GM18870 (cell line): ENCODE measurements around the gene METTL1.

Experiments used
- ATAC-seq: cut with Tn5 transposase; IDR thresholded peaks from one replicate; pipeline ENCODE4 v1.9.1; 2021; ENCODE audit warnings: moderate library complexity; ENCODE audit not compliant: unreplicated experiment

The METTL1 gene

GRCh38 chr12:57770734-57771133 lies 1.2 kb downstream of the METTL1 start:
- ATAC-seq, result no peak

- no peak for ATAC-seq
Measured at GRCh38 chr12:57769594-57769993, 2.3 kb downstream of the METTL1 start.

- ATAC-seq, result no peak
Measured at GRCh38 chr12:57767876-57768275, 4.0 kb downstream of the METTL1 start.

GRCh38 chr12:57767305-57767698 lies 4.6 kb downstream of the METTL1 start:
- ATAC-seq, result no peak

GRCh38 chr12:57766464-57767304 lies 5.2 kb downstream of the METTL1 start, which contains the start of gene CYP27B1:
Gene CYP27B1 (minus strand): TSS chr12:57767078. CDS start chr12:57767041, 37 bp downstream.
- no peak for ATAC-seq

- ATAC-seq, result no peak
Measured at GRCh38 chr12:57765698-57766463, 6.0 kb downstream of the METTL1 start.

- no peak for ATAC-seq
Measured at GRCh38 chr12:57765003-57765697, 6.8 kb downstream of the METTL1 start.

- no peak for ATAC-seq
Measured at GRCh38 chr12:57764662-57765002, 7.3 kb downstream of the METTL1 start.

GRCh38 chr12:57763881-57764661 lies 7.8 kb downstream of the METTL1 start:
- ATAC-seq, result no peak

GRCh38 chr12:57762463-57762862 lies 9.4 kb downstream of the METTL1 start:
- no peak for ATAC-seq

- ATAC-seq, result no peak
Measured at GRCh38 chr12:57761391-57761998, 10.4 kb downstream of the METTL1 start.

- no peak for ATAC-seq
Measured at GRCh38 chr12:57760347-57760982, 11.4 kb downstream of the METTL1 start.

- ATAC-seq, result no peak
Measured at GRCh38 chr12:57759360-57759980, 12.4 kb downstream of the METTL1 start.

GRCh38 chr12:57758552-57759359 lies 13.1 kb downstream of the METTL1 start:
- no peak for ATAC-seq

- ATAC-seq, result no peak
Measured at GRCh38 chr12:57757771-57758170, 14.1 kb downstream of the METTL1 start.

- ATAC-seq, result no peak
Measured at GRCh38 chr12:57756406-57757341, 15.2 kb downstream of the METTL1 start.
